GM21515 (cell line): Measurements from ENCODE around the gene C16orf74.

Experiments
- ATAC-seq: cut with Tn5 transposase; IDR thresholded peaks from one replicate; pipeline ENCODE4 v1.9.1; 2021; ENCODE audit not compliant: unreplicated experiment

C16orf74 gene

DNA sequence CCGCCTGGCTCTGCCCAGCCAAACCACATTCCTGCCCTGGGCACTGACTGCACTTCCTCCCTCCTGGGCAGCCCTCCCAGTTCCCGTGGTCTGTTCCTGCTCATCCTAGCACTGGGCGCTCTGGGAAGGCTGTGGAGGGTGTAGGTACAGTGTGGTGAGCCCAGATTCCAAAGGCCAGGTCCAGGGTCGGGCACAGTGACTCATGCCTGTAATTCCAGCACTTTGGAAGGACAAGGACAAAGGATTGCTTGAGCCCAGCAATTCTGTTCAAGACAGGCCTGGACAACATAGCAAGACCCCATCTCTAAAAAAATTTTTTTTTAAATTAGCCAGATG is 30.6 kb downstream of the C16orf74 start:
- no peak for ATAC-seq

DNA sequence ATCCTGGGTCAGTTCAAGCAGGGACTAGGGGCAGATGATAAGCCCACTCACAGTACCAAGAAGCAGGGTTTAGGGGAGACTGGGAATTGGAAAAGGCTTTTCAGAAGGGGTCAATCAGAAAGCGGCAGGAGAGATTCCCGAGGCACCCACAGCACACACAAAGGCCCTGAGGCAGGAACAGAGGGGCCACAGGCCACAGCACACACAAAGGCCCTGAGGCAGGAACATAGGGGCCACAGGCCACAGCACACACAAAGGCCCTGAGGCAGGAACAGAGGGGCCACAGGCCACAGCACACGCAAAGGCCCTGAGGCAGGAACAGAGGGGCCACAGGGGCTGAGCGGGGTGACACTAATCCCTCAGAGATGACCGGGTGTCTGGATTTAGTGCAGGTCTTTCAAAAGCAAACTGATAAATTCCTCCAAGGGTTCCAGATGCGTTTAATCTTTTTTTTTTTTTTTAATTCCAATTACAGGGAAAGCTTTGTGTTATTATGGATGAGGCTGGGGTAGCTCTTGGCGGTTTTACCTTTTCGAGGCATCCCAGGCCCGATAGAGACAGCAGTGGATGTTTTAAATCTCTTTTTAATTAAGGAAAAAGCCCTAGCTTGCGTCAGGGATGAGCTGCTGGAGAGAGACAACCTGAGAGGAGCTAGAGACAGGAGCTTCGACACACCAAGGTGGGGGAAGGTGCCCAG is 31.1 kb downstream of the C16orf74 start:
- no peak for ATAC-seq

DNA sequence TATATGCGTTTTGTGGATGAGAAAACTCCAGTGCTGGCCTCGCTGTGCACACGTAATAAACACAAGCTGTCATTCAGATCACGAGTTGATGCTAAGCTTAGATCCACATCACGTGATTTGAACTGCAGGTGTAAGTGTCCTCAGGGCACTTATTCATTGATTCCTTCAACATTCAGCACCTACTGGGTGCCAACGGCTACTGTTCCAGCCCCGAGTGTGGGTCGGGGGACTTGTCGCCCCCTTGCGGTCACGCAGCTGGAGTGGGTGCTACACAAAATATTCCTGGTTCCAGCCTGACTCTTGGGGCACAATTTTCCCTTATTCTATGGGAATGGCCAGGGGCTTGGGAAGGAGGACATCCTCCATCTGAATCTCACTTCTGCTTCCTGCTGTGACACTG is 32.2 kb downstream of the C16orf74 start:
- ATAC-seq, result no peak

DNA sequence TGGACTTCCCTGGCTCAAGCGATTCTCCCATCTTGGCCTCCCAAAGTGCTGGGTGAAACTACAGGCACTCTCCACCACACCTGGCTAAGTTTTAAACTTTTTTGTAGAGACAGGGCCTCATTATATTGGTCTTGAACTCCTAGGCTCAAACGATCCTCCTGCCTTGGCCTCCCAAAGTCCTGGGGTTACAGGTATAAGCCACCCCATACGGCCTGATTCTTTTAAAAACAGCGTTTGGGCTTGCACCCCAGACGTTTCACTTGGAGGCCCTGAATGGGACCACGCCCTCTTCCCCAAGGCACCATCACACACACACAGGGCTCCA is 32.8 kb downstream of the C16orf74 start:
- no peak for ATAC-seq

DNA sequence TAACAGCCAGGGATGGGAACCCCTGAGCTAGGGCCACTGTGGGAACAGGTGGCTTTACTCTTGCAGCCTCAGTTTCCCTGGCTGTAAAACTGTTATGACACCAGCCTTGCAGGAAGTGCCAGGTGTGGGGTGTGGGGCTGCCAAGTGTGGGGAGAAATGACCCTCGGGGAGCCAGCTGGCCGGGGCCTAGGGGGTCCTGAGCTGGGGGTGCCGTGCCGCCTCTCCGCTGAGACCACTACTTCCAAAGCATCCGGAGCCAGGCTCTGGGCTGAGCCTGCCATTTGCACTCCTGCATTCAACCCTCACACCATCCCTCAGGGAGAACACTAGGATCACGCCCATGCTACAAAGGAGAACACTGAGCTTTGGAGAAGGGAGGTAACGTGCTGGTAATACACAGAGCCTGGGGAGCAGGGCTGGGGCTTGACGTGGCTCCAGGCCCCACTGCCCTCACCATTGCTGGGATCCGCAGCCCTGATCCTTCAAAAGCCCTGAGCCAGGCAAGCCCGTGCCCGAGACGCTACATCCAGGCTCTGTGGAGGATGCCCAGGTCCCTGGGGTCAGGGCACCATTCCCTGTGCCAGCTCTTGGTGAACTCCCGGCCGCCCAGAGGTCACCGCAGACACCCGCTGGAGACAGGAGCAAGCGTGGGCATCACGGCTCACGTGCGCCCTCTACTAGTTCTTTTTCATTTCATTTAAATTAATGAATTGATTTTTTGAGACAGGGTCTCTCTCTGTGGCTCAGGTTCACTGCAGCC is 33.3 kb downstream of the C16orf74 start:
- ATAC-seq, result no peak

DNA sequence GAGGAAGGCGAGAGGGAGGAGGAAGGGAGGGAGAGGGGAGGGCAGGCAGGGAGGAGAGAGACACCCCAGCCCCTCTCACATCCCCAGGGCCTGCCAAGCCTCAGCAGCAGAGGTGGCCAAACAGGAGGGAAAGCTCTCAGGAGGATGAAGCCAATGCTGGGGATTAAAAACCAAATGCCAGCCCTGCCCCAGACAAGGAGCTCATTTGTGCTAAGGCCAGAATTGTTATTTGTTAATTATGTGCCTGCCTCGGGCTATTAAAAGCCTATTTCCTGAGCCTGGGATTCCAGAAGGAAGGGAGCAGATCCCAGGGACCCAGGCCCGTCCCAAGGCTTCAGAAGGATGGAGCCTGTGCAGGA is 34.2 kb downstream of the C16orf74 start:
- ATAC-seq, result no peak

DNA sequence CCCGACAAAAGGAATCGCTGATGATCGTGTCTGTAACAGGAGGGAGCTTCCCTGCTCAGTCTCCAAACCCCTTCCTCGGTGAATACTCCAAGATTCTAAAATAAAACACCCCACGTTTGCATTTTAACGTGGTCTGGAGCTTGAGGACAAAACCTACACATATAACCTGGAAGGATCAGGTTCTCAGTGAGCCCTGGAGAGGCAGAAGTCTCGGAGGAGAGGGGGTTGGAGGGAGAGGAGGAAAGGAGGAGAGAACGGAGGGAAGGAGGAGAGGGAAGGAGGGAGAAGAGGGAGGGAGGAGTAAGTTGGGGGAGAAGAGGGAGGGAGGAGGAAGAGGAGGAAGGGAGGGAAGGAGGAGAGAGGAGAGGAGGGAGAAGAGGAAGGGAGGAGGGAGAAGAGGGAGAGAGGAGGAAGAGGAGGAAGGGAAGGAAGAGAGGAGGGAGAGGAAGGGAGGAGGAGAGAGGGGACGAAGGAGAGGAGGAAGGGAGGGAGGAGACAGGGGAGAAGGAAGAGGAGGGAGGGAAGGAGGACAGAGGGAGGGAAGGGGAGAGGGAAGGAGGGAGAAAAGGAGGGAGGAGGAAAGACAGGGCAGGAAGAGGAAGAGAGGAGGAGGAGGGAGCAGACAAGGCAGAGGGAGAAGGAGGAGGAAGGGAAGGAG is 34.7 kb downstream of the C16orf74 start:
- no peak for ATAC-seq

DNA sequence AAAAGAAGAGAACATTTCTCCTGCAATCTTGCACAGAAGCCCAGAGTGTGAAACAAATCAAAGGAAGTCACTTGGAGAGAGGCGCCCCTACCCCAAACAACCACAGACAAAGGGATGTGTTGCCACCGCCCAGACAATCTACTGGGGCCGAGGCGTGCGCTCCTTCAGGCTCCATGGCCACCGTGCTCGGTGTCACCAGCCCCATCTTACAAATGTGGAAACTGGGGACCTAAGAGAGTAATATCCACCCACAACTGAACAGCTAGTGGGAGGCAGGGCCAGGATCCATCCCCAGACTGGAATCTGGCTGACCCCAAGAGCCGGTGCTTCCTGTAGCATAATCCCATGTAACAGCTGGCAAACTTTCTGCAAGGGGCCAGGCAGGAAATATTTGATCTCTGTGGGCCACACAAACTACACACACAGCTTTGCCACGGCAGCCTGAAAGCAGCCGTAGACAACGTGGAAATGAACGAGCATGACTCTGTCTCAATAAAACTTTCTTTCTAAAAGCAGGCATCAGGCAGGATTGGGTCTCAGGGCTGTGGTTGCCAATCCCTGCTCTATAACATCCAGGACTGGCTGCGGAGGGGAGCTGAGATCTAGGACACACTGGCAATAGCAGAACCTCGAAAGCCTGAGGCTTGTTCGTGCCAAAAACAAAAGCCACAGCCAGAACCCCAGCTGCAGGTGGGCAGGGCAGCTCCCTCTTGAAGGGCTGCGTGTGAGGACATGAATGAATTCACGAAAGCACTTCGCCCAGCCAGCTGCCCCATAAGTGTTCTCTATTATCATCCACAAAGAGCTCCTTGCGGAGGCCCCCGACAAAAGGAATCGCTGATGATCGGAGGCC is 35.5 kb downstream of the C16orf74 start:
- ATAC-seq, result no peak

DNA sequence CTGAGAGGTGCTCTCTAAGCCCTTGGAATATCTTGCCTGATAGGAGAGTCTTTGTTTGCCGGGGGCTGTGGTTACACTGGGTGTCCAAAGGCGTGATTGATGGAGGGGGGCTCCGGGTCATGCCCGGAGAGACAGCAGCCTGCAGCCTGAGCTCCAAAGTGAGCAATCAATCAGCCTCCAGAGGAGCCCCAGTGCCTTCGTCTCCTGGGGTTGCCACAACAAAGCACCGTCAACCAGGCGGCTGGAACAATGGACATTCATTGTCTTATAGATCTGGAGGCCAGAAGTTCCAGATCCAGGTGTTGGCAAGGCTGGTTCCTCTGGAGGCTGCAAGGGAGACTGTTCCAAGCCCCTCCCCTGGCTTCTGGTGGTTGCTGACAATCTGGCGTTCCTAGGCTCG is 38.1 kb downstream of the C16orf74 start:
- no peak for ATAC-seq

DNA sequence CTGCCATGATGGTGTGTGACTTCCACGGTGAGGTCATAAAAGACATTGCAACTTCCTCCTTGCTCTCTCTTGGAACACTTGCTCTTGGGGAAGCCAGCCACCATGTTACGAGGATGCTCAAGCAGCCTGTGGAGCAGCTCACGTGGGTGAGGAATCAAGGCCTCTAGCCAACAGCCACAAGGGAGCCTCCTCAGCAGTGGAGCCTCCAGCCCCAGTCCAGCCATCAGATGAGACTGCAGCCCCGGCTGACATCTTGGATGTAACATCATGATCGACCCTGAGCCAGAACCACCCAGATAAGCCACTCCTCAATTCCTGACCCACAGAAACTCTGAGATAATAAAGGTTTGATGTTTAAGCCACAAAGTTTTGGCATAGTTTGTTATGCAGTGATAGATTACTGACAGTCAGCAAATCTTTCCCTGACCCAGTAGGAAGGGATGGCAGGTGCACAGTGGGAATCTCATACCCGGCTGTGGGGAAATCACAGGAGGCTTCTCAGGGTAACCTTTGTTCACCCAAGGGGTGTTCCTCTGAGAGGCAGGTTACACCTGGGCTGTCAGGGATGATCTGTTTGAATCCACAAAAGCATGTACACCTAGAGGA is 38.8 kb downstream of the C16orf74 start:
- ATAC-seq, result no peak

DNA sequence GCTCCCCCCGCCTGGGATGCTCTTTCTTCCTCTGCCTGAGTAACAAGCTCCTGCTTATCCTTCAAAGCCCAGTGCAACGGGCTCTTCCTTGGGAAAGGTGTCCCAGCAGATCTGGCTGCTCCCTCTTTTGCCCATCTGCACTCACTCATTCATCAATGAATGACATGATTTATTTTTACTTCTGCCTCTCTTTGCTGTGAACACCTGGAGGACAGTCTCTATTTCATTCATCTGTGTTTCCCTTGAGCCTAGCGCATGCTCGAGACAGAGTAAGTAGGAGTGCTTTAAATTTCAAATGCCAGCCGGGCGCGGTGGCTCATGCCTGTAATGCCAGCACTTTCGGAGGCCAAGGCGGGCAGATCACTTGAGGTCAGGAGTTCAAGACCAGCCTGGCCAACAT is 40.2 kb downstream of the C16orf74 start:
- ATAC-seq, result no peak

DNA sequence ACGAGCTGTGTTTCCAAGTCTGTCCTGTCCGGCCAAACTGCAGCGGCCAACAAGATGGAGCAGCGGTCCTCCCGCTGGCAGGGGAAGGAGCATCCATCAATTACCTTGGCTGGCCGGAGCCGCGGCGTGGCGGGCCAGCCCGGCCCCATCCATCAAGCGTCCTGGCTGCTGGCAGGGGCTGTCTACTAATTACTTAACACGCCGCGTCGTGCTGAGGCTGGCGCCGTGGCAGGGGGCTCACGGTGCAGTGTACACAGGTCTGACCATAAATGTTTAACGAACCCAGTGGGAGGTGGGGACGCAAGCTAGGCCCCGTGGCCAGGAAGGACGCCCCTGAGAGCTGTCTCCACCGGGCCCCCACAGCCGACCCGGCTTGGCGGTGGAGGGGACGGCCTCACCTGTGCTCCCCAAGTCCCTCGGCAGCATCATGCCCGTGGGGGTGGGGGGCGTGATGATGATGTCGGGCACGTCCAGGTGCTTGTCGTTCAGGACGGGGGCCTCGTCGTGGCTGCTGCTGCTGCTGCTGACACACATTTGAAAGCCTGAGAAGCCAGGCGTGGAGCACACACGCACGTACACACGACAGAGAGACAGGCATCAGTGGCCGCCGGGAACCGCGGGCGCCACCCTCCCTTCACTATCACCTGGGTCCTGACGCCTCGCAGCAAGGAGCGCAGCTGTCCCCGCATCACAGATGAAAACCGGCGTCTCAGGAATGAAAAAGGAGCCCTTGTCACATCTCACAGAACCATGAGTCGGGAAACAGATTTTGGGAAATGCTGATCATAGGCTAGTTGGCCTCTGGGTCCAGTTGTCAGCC is 40.9 kb downstream of the C16orf74 start:
- no peak for ATAC-seq

DNA sequence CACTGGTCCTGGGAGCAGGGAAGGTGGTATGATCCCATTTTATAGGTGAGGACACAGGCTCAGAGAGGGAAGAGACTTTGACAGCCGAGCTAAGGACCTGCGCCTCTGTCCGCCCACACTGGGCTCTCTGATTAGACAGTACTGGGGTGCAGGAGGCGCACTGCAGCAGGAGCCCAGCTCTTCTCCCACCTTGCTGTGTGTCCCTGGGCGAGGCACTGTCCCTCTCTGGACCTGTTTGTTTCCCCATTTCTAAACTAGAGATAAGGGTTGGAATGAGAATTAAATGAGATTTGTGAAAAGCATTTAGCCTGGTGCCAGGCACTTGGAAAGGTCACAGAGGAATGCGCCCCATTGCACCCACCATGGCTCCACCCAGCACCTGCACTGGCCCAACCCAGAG is 42.6 kb downstream of the C16orf74 start:
- ATAC-seq, result no peak

DNA sequence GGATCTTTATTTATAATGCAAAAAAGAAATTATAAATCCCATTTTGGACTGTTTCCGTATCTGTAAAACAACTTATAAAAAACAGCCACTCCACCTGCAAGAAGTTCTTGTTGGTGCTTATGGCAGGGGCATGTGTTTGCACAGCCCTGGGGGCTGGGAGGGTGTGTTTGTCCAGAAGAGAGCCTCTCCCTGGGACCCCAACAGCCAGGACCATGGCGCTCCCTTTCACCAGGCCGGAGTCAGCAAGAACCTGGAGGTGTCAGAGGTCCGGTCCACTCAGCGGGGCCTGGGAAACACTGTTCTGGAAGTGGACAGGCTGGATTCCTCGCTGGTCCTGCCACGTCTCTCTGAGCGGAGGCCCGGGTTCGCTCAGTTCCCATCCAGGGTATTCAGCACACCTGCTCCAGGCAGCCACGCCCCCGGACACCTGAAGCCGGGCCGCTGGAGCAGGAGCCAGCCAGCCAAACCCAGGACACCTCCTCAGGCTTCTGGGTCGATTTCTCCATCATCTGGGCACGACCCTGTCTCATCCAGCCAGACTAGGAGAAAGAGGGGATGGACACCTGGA is 43.3 kb downstream of the C16orf74 start:
- no peak for ATAC-seq

DNA sequence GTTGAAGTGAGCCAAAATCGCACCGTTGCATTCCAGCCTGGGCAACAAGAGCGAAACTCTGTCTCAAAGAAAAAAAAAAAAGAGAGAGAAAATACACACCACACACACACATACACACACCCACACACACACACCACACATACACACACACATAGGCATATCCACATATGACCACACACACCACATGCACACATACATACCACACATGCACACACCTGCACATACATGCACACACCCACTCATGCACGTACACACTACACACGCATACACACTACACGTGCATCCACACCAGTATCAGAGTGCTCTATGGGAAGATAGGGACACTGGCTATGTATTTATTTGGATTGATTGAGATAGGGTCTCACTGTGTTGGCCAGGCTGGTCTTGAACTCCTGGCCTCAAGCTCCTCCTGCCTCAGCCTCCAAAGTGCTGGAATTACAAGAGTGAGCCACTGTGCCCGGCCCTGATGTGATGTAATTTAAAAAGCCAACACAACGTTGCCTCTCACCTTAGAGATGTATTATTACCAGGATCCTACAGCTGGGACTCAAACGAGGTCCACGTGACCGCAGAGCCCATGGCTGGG is 44.4 kb downstream of the C16orf74 start:
- ATAC-seq, result no peak

DNA sequence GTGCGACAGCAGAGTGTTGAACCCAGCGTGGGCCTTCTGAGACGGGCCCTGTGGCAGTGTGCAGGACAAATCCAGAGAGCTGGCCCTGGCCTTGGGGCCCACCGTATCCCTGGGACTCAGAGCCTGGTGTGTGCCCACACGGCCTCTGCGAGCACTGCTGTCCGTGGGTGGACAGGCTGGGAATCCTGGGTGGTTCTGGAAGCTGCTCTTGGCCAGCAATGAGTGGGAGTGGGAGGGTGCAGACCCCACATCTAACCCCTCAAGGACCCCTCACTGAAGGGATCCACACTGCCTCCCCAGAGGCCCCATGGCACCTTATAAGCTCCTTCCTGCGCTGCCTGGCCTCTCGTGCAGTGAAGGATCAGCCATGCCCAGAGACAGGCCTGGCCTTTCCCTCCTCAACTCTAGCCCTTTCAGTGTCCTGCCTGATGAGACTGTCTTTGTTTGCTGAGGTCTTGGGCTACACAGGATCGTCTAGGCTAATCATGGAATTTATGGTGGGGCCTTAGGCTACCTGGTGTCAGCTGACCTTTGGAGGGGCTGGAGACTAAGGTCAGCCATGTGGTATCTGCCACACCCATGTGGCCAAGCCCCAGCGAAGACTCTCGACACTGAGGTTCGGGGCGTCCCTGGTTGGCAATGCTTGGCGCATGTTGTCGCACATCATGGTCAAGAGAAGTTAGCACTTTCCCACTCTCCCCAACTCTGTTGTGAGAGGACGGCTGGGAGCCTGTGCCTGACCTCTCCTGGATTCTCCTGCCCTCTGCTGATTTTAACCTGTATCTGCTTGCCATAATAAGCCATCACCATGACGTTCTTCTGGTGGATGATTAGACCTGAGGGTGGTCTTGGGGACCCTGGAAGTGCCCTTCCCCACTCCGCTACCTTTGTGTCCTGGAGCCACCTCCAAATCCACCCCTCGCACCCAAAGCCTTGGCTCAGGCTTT is 45.7 kb downstream of the C16orf74 start:
- ATAC-seq, result no peak

DNA sequence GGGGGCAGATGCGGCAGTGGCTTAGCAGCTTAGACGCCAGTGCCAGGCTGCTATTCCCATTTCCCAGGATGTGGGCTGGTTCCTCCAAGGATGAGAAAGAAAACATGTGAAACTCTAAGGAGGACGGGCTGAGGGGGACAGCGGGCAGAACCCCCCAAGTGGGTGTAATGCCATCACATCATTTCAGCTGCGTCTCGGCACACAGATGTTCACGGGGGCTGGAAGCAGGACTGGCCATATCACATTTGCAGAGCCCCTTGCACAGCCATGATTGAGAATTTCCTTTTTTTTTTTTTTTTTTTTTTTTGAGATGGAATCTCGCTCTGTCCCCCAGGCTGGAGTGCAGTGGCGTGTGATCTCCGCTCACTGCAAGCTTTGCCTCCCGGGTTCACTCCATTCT is 46.9 kb downstream of the C16orf74 start:
- no peak for ATAC-seq

DNA sequence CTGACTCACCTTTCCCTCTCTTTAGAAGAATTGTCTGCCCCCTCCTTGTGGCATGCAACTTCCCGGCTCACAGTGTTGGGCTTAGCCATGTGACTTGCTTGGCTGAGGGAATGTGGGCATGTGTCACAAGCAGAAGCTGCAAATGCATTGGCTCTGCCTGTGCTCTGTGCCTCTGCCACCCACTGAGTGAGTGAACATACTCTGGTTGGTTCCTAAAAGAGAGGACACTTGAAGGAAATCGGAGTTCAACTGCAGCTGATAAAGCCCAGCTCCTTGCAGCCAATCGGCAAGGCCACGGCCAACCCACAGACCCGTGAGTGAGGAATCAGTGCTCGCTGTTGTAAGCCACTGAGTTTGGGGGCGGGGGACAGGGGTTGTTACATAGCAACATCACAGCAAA is 51.3 kb downstream of the C16orf74 start:
- no peak for ATAC-seq
